Activated T-helper 1 cell treated with anti-CD3 and anti-CD28 coated beads, Interleukin-2, amount 50 U/mL, for 16 hours (primary cell): Measurements from ENCODE around the gene GADD45G.

Experiments
- DNase-seq, 2 donors: peaks; one replicate each; pipeline ENCODE4 v3.0.0-alpha.2; 2020; ENCODE audit warnings: low read depth in 1 of 2, low spot score in 1 of 2

Gene GADD45G

DNA sequence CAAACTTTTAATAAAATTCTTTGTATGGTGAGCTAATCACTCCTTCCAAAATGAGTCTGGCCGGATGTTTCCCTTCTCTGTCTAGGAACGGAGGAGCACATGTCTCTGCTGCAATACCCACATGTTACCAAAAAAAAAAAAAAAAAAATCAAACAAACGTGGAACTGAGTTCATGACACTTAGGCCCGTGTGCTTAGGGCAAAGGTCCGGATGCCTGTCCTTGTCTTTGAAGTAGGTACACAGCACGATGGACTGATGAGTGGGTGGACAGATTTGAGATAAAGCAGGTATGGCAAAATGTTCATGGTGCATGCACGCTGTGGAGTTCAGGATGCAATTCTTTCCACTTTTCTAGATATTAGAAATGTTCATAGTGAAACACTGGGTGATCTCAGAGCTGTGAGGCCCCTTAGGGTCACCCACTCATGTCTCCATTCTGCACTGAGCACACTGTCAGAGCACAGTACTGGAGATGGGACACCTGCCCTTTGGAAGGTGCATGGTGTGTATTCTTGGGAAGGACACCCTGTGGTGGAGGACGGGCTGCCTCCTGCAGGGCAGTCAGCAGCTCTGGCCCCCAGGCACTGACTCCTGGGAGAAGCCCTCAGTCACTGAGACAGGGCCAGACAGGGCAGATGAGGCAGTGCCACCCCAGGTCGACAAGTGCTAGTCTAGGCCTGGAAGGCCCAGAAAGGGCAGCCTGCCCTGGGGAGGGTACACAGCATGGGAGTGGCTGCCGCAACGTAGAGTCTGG lies 43.6 kb downstream of the GADD45G start:
- no peak for DNase-seq

- no peak for DNase-seq
Observed at GRCh38 chr9:89649039-89649691, 44.4 kb downstream of the GADD45G start.

DNA sequence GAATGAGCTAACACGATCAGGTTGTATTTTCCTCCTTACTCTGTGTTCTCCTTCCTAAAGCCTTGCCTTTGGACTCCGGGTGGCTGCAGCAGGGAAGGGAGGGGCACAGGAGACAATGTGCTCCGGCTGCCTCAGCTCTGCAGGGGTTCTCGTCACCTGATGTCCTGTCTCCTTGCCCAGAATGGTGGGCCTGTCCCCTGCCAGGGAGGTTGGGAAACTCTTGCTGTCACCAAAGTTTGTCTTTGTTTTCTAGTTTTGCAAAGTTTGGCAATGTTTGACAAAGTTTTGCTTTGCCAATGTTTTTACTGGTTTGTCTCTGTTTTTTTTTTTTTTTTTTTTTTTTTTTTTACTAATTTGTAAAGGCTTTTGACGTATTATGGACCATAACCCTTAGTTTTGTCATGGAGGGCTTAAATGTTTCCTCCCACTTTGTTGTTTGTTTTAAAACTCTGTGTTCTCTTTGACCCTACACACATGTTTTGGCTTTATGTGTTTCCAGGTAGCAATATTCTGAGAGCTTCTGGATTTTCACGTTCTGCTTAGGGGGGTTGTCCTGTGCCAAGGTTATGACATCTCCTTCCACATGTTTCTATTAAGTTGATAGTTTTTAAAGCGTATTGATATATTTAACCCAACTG lies 49.3 kb downstream of the GADD45G start:
- no peak for DNase-seq

- no peak for DNase-seq
Observed at GRCh38 chr9:89655056-89655989, 50.5 kb downstream of the GADD45G start.
